ENCODE measurements around the gene RNASEH2A. TPM values are rescaled to one million over a fixed set of nuclear protein-coding genes. Genes with fewer than 3 reads are reported as not detected.
"Not testable (repeated sequence)": the region's sequence is repeated elsewhere in the genome, so short reads cannot be mapped to it uniquely, and the experiment has no call there.

RNASEH2A gene
- total RNA-seq, 8 experiments from 2014 or later = 4.2 to 42.4 (median 12.3) TPM

- in situ Hi-C loops (cut with MboI; ENCODE audit: low pct_unique_long_range_greater_than_20kb in 2 of 9, low sequenced_read_pairs in 9 of 9, unreplicated experiment in 9 of 9) = loop anchor here in 1 of 9 experiments (10.0 kb wide), 1 partner anchor 79 kb away; no protein-coding TSS in a partner anchor
- 40 to 100% (median 87%) methylated on average over 1 to 3 of the region's 3 CpGs; no CpG with 5 or more reads in 2 of the 10 experiments for WGBS, 10 experiments
- Histone ChIP-seq H3K4me1 (replicated peaks in 1 of 2) (peaks cover 24 to 26% of the 10 kb centered on the region in 2 donors), H3K4me3 (no peak overlapping the region), H3K27ac (no peak overlapping the region)
- ATAC-seq (replicated peaks in 6 of 8) = peak in 3 of 8 experiments; percentile 2 to 21 (median 10)
Measured at GRCh38 chr19:12843999-12844732, 37.8 kb downstream of the RNASEH2A start.

GRCh38 chr19:12846613-12847012 lies 40.2 kb downstream of the RNASEH2A start:
- in situ Hi-C loops (cut with MboI; ENCODE audit: low pct_unique_long_range_greater_than_20kb in 2 of 9, low sequenced_read_pairs in 9 of 9, unreplicated experiment in 9 of 9) = loop anchor here in 1 of 9 experiments (10.0 kb wide), 1 partner anchor 82 kb away; no protein-coding TSS in a partner anchor
- H3K4me3 ChIP-seq, H3K27ac ChIP-seq: not testable (repeated sequence)
- peaks cover 9 to 15% of the 10 kb centered on the region in 2 donors for H3K4me1 ChIP-seq (replicated peaks in 1 of 2)
- ATAC-seq (replicated peaks in 6 of 8) = peak in 1 of 8 experiments; percentile 1
- WGBS, 10 experiments = 60 to 100% (median 88%) methylated on average over 1 to 6 of the region's 7 CpGs

- in situ Hi-C loops (cut with MboI; ENCODE audit: low pct_unique_long_range_greater_than_20kb in 2 of 9, low sequenced_read_pairs in 9 of 9, unreplicated experiment in 9 of 9) = loop anchor here in 1 of 9 experiments (10.0 kb wide), 1 partner anchor 83 kb away; no protein-coding TSS in a partner anchor
- WGBS, 10 experiments = 0 to 77% (median 14%) methylated on average over 1 to 12 of the region's 69 CpGs; no CpG with 5 or more reads in 4 of the 10 experiments
- H3K27ac ChIP-seq = no peak overlapping the region
- peak; percentile 93 to 99 (median 94) for ATAC-seq (replicated peaks in 6 of 8)
- peak overlapping the region in 2 of 5 donors; percentile 0 to 4 for H3K4me3 ChIP-seq
- peaks cover 3 to 10% of the 10 kb centered on the region in 2 donors for H3K4me1 ChIP-seq (replicated peaks in 1 of 2)
Measured at GRCh38 chr19:12847159-12848139, 41.1 kb downstream of the RNASEH2A start.

GRCh38 chr19:12856653-12857052 lies 50.3 kb downstream of the RNASEH2A start:
- no peak for ATAC-seq (replicated peaks in 6 of 8)
- WGBS, 10 experiments = 10 to 100% (median 85%) methylated on average over 1 of the region's 1 CpG; no CpG with 5 or more reads in 4 of the 10 experiments
- Histone ChIP-seq H3K4me3 (no peak overlapping the region), H3K4me1 (replicated peaks in 1 of 2) (no peaks in the 10 kb centered on the region), H3K27ac (no peak overlapping the region)
- in situ Hi-C loops (cut with MboI; ENCODE audit: low pct_unique_long_range_greater_than_20kb in 2 of 9, low sequenced_read_pairs in 9 of 9, unreplicated experiment in 9 of 9) = no loop called here

- no peak overlapping the region for H3K27ac ChIP-seq
- H3K4me1 ChIP-seq (replicated peaks in 1 of 2) = no peaks in the 10 kb centered on the region
- 20 to 93% (median 86%) methylated on average over 1 to 13 of the region's 35 CpGs for WGBS, 10 experiments
- in situ Hi-C loops (cut with MboI; ENCODE audit: low pct_unique_long_range_greater_than_20kb in 2 of 9, low sequenced_read_pairs in 9 of 9, unreplicated experiment in 9 of 9) = no loop called here
- ATAC-seq (replicated peaks in 6 of 8) = no peak
- H3K4me3 ChIP-seq = no peak overlapping the region
Measured at GRCh38 chr19:12858041-12858928, 51.9 kb downstream of the RNASEH2A start.

GRCh38 chr19:12859546-12859945 lies 53.2 kb downstream of the RNASEH2A start:
- 13 to 100% (median 81%) methylated on average over 1 to 5 of the region's 7 CpGs; no CpG with 5 or more reads in 1 of the 10 experiments for WGBS, 10 experiments
- Histone ChIP-seq H3K27ac (no peak overlapping the region), H3K4me3 (no peak overlapping the region), H3K4me1 (replicated peaks in 1 of 2) (no peaks in the 10 kb centered on the region)
- no peak for ATAC-seq (replicated peaks in 6 of 8)
- in situ Hi-C loops (cut with MboI; ENCODE audit: low pct_unique_long_range_greater_than_20kb in 2 of 9, low sequenced_read_pairs in 9 of 9, unreplicated experiment in 9 of 9) = no loop called here

Other genes with a start within 250 kb of the RNASEH2A start
- 10 to 100 TPM in 1 of 8 experiments, 1 to 10 TPM in 7; 6.0 to 11.1 (median 7.3) TPM for gene ZNF490, start 195.8 kb upstream of the RNASEH2A start, total RNA-seq
- 10 to 100 TPM; 12.1 to 26.4 (median 17.6) TPM for gene ZNF791, start 195.7 kb upstream of the RNASEH2A start, total RNA-seq
- 10 to 100 TPM; 12.3 to 95.9 (median 38.0) TPM for gene MAN2B1, start 139.8 kb upstream of the RNASEH2A start, total RNA-seq
- 10 to 100 TPM; 11.4 to 18.0 (median 14.6) TPM for gene WDR83, start 139.8 kb upstream of the RNASEH2A start, total RNA-seq
- 100 to 1,000 TPM in 2 of 8 experiments, 10 to 100 TPM in 6; 49.1 to 112 (median 79.9) TPM for gene DHPS, start 124.7 kb upstream of the RNASEH2A start, total RNA-seq
- gene GNG14, start 118.6 kb upstream of the RNASEH2A start, total RNA-seq = 1 to 10 TPM in 2 of 8 experiments, not detected in 6; 3.7 to 5.7 TPM
- 10 to 100 TPM in 6 of 8 experiments, 1 to 10 TPM in 2; 4.1 to 21.2 (median 11.7) TPM for gene FBXW9, start 110.0 kb upstream of the RNASEH2A start, total RNA-seq
- 100 to 1,000 TPM in 2 of 8 experiments, 10 to 100 TPM in 6; 51.3 to 119 (median 67.1) TPM for gene TNPO2, start 82.7 kb upstream of the RNASEH2A start, total RNA-seq
- 100 to 1,000 TPM; 103 to 157 (median 125) TPM for gene TRIR, start 71.9 kb upstream of the RNASEH2A start, total RNA-seq
- gene GET3, start 69.1 kb upstream of the RNASEH2A start, total RNA-seq = 10 to 100 TPM; 43.3 to 94.2 (median 62.3) TPM
- gene BEST2, start 54.8 kb upstream of the RNASEH2A start, total RNA-seq = under 1 TPM in 5 of 8 experiments, not detected in 3; 0.11 to 1.00 (median 0.42) TPM
- 10 to 100 TPM in 7 of 8 experiments, 1 to 10 TPM in 1; 8.0 to 40.9 (median 12.9) TPM for gene HOOK2, start 31.0 kb upstream of the RNASEH2A start, total RNA-seq
- 100 to 1,000 TPM in 1 of 8 experiments, 10 to 100 TPM in 7; 11.0 to 115 (median 45.8) TPM for gene JUNB, start 15.1 kb upstream of the RNASEH2A start, total RNA-seq
- gene PRDX2, start 4.8 kb upstream of the RNASEH2A start, total RNA-seq = 100 to 1,000 TPM; 293 to 612 (median 357) TPM
- 1 to 10 TPM in 3 of 8 experiments, under 1 TPM in 2, not detected in 3; 0.25 to 7.7 (median 1.1) TPM for gene THSD8, start 4.5 kb upstream of the RNASEH2A start, total RNA-seq
- 1 to 10 TPM in 3 of 8 experiments, under 1 TPM in 4, not detected in 1; 0.56 to 1.9 (median 0.92) TPM for gene RTBDN, start 28.0 kb downstream of the RNASEH2A start, total RNA-seq
- gene MAST1, start 31.9 kb downstream of the RNASEH2A start, total RNA-seq = 10 to 100 TPM in 5 of 8 experiments, 1 to 10 TPM in 1, under 1 TPM in 2; 0.25 to 41.1 (median 16.6) TPM
- 10 to 100 TPM in 4 of 8 experiments, 1 to 10 TPM in 4; 2.2 to 70.1 (median 11.9) TPM for gene DNASE2, start 74.9 kb downstream of the RNASEH2A start, total RNA-seq
- under 1 TPM in 4 of 8 experiments, not detected in 4; 0.11 to 0.33 (median 0.21) TPM for gene KLF1, start 80.6 kb downstream of the RNASEH2A start, total RNA-seq
- gene GCDH, start 84.6 kb downstream of the RNASEH2A start, total RNA-seq = 10 to 100 TPM in 5 of 8 experiments, 1 to 10 TPM in 3; 6.4 to 42.4 (median 17.4) TPM
- 1 to 10 TPM in 1 of 8 experiments, under 1 TPM in 6, not detected in 1; 0.23 to 1.0 (median 0.71) TPM for gene SYCE2, start 112.7 kb downstream of the RNASEH2A start, total RNA-seq
- gene FARSA, start 127.1 kb downstream of the RNASEH2A start, total RNA-seq = 100 to 1,000 TPM in 3 of 8 experiments, 10 to 100 TPM in 5; 49.5 to 112 (median 74.9) TPM
- gene CALR, start 132.0 kb downstream of the RNASEH2A start, total RNA-seq = 100 to 1,000 TPM; 289 to 982 (median 397) TPM
- 100 to 1,000 TPM in 2 of 8 experiments, 10 to 100 TPM in 6; 41.9 to 114 (median 67.4) TPM for gene RAD23A, start 139.3 kb downstream of the RNASEH2A start, total RNA-seq
- gene GADD45GIP1, start 150.6 kb downstream of the RNASEH2A start, total RNA-seq = 10 to 100 TPM; 18.2 to 51.6 (median 28.3) TPM
- under 1 TPM in 6 of 8 experiments, not detected in 2; 0.09 to 0.47 (median 0.31) TPM for gene DAND5, start 163.0 kb downstream of the RNASEH2A start, total RNA-seq
- 10 to 100 TPM in 4 of 8 experiments, under 1 TPM in 4; under 0.01 to 72.3 (median 6.4) TPM for gene NFIX, start 188.9 kb downstream of the RNASEH2A start, total RNA-seq

Data from motor neuron (in vitro differentiated cells).